Measurements from ENCODE around the gene GPR63. TPM values are rescaled to one million over a fixed set of nuclear protein-coding genes. Genes with fewer than 3 reads are reported as not detected.

Gene GPR63
- total and polyA plus RNA-seq, 2 of the 13 experiments (the other 11 are each of a cell fraction or from before 2014, with no cell fraction given), result 0.01 to 0.02 TPM

DNA sequence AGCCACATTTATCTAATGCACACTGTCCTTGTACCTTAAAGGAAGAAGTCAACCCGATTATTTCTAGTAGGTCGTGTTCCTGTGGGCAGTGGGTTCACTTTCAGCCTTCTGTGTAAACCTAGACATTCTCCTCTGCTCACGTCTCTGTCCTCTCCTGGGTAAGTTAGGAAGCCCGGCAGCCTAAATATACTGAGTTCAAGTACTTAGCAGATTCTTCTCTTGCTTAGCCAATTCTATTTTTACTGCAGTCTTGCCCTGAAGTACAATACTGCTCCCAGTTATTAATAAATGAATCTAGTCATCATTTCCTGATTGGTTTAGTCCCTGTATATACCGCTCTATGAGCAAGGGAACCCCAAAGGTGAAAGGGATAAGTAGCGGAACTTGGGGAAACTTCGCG, 14.6 kb upstream of the GPR63 start:
- no peaks in the 10 kb centered on the region for H3K27me3 ChIP-seq (ENCODE audit: control insufficient read depth in 1 of 2, insufficient read depth in 2 of 2, low read length in 2 of 2)
- intact Hi-C loops (cut with micrococcal nuclease; ENCODE audit: unreplicated experiment), result no loop called here
- H4K20me1 ChIP-seq (ENCODE audit: insufficient read depth, low read length), result no peaks in the 10 kb centered on the region
- ATAC-seq, result no peak
- no peak for DNase-seq (ENCODE audit: low spot score)
- WGBS (ENCODE audit: low lambda C conversion rate), result 60% methylated on average over 8 of the region's 8 CpGs
- no peak overlapping the region for H2AFZ ChIP-seq (ENCODE audit: low read length)
- FAIRE-seq, result no peak
- H3K27ac ChIP-seq (ENCODE audit: extremely low read length, insufficient read depth, low read length), result no peak overlapping the region
- H3K4me2 ChIP-seq (ENCODE audit: low read depth, low read length), result no peak overlapping the region
- no peak overlapping the region for H3K4me3 ChIP-seq (replicated peaks in 1 of 3; ENCODE audit: insufficient read depth in 1 of 3, low read depth in 2 of 3, low read length in 3 of 3)
- no peaks in the 10 kb centered on the region for H3K36me3 ChIP-seq (replicated peaks in 1 of 2; ENCODE audit: control insufficient read depth in 1 of 2, insufficient read depth in 2 of 2, low read length in 2 of 2)
- H3K4me1 ChIP-seq (ENCODE audit: insufficient read depth, low read length), result no peaks in the 10 kb centered on the region
- POLR2A ChIA-PET, result no interaction called here
- CTCF ChIA-PET (ENCODE audit: low intra/inter-chr PET ratio, low total read pairs), result no interaction called here
- no peak overlapping the region for H3K9ac ChIP-seq (ENCODE audit: insufficient read depth, low read depth, low read length)
- BruUV-seq (replicated peaks), result no TSS peak
- no peaks in the 10 kb centered on the region for H3K9me3 ChIP-seq (ENCODE audit: low read length)
- in situ Hi-C loops (cut with HindIII; ENCODE audit: extremely low pct_ligation_motif_present, low pct_unique_long_range_greater_than_20kb), result no loop called here
- no peaks in the 10 kb centered on the region for H3K79me2 ChIP-seq (ENCODE audit: insufficient read depth, low read length)
- TF ChIP-seq, protein P1, sequence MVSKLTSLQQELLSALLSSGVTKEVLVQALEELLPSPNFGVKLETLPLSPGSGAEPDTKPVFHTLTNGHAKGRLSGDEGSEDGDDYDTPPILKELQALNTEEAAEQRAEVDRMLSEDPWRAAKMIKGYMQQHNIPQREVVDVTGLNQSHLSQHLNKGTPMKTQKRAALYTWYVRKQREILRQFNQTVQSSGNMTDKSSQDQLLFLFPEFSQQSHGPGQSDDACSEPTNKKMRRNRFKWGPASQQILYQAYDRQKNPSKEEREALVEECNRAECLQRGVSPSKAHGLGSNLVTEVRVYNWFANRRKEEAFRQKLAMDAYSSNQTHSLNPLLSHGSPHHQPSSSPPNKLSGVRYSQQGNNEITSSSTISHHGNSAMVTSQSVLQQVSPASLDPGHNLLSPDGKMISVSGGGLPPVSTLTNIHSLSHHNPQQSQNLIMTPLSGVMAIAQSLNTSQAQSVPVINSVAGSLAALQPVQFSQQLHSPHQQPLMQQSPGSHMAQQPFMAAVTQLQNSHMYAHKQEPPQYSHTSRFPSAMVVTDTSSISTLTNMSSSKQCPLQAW (CRISPR knock-in tag; IDR thresholded peaks at IDR 0.05), result no peak
- TF ChIP-seq, protein P2, sequence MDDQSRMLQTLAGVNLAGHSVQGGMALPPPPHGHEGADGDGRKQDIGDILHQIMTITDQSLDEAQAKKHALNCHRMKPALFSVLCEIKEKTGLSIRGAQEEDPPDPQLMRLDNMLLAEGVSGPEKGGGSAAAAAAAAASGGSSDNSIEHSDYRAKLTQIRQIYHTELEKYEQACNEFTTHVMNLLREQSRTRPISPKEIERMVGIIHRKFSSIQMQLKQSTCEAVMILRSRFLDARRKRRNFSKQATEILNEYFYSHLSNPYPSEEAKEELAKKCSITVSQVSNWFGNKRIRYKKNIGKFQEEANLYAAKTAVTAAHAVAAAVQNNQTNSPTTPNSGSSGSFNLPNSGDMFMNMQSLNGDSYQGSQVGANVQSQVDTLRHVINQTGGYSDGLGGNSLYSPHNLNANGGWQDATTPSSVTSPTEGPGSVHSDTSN (CRISPR knock-in tag; IDR thresholded peaks at IDR 0.05; ENCODE audit: borderline replicate concordance), result no peak
- TF ChIP-seq HDAC2 (CRISPR knock-in tag; IDR thresholded peaks at IDR 0.05) (no peak), NAIF1 (CRISPR knock-in tag; IDR thresholded peaks at IDR 0.05; ENCODE audit: borderline replicate concordance) (no peak), AGO2 (optimal IDR thresholded peaks at IDR 0.05; ENCODE audit: low read depth, low read length) (no peak), MEIS2 (CRISPR knock-in tag; IDR thresholded peaks at IDR 0.05) (no peak), ZNF205 (CRISPR knock-in tag; IDR thresholded peaks at IDR 0.05) (no peak), EHMT2 (IDR thresholded peaks at IDR 0.05; ENCODE audit: borderline replicate concordance, low read depth, low read length) (no peak), ZBTB8A (CRISPR knock-in tag; IDR thresholded peaks at IDR 0.05; ENCODE audit: borderline replicate concordance, low read depth) (no peak), PHF8 (CRISPR knock-in tag; IDR thresholded peaks at IDR 0.05) (no peak), EEA1 (CRISPR knock-in tag; IDR thresholded peaks at IDR 0.05; ENCODE audit: borderline replicate concordance) (no peak), YEATS4 (CRISPR knock-in tag; IDR thresholded peaks at IDR 0.05; ENCODE audit: borderline replicate concordance) (no peak), EED (CRISPR knock-in tag; IDR thresholded peaks at IDR 0.05) (no peak)
- TF ChIP-seq, protein P3, sequence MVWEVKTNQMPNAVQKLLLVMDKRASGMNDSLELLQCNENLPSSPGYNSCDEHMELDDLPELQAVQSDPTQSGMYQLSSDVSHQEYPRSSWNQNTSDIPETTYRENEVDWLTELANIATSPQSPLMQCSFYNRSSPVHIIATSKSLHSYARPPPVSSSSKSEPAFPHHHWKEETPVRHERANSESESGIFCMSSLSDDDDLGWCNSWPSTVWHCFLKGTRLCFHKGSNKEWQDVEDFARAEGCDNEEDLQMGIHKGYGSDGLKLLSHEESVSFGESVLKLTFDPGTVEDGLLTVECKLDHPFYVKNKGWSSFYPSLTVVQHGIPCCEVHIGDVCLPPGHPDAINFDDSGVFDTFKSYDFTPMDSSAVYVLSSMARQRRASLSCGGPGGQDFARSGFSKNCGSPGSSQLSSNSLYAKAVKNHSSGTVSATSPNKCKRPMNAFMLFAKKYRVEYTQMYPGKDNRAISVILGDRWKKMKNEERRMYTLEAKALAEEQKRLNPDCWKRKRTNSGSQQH (CRISPR knock-in tag; IDR thresholded peaks at IDR 0.05; ENCODE audit: low read depth), result no peak
- TF ChIP-seq, protein P4, sequence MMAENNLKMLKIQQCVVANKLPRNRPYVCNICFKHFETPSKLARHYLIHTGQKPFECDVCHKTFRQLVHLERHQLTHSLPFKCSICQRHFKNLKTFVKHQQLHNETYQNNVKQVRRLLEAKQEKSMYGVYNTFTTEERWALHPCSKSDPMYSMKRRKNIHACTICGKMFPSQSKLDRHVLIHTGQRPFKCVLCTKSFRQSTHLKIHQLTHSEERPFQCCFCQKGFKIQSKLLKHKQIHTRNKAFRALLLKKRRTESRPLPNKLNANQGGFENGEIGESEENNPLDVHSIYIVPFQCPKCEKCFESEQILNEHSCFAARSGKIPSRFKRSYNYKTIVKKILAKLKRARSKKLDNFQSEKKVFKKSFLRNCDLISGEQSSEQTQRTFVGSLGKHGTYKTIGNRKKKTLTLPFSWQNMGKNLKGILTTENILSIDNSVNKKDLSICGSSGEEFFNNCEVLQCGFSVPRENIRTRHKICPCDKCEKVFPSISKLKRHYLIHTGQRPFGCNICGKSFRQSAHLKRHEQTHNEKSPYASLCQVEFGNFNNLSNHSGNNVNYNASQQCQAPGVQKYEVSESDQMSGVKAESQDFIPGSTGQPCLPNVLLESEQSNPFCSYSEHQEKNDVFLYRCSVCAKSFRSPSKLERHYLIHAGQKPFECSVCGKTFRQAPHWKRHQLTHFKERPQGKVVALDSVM (CRISPR knock-in tag; IDR thresholded peaks at IDR 0.05), result no peak
- TF ChIP-seq, protein P5, sequence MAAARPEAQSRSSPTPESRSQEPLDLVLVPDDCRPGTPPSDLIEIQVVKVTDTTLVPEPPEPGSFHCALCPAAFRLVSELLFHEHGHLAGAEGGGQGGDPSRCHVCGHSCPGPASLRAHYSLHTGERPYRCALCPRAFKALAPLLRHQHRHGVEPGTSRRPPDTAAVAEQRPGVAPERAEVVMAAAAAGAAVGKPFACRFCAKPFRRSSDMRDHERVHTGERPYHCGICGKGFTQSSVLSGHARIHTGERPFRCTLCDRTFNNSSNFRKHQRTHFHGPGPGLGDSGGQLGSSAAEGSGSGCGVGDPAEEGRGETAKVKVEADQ (CRISPR knock-in tag; IDR thresholded peaks at IDR 0.05; ENCODE audit: borderline replicate concordance), result no peak
- TF ChIP-seq, protein P6, sequence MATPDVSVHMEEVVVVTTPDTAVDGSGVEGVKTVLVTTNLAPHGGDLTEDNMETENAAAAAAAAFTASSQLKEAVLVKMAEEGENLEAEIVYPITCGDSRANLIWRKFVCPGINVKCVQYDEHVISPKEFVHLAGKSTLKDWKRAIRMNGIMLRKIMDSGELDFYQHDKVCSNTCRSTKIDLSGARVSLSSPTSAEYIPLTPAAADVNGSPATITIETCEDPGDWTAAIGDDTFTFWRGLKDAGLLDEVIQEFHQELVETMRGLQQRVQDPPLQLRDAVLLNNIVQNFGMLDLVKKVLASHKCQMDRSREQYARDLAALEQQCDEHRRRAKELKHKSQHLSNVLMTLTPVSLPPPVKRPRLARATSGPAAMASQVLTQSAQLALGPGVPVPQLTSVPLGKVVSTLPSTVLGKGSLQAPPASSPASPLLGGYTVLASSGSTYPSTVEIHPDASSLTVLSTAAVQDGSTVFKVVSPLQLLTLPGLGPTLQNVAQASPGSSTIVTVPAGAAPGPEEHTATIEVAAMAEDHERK (CRISPR knock-in tag; IDR thresholded peaks at IDR 0.05; ENCODE audit: low read depth), result no peak
